Fibroblast of the aortic adventitia (primary cell): Measurements from ENCODE around the gene CDH20. TPM values are rescaled to one million over a fixed set of nuclear protein-coding genes. Genes with fewer than 3 reads are reported as not detected.
A peak's percentile ranks its signal among the peaks of the same experiment; 100 is the strongest.

Source experiments
- DNase-seq: peaks from one replicate; pipeline ENCODE4 v3.0.0-alpha.2; 2010; ENCODE audit warnings: low read depth
- H3K4me3 ChIP-seq: 2 replicates; pipeline ENCODE4 v1.5.1; 2011; ENCODE audit warnings: low read depth, mild to moderate bottlenecking, control low read depth, low read length, moderate library complexity
- CTCF ChIP-seq: IDR thresholded peaks from 2 replicates; pipeline ENCODE4 v1.5.1; 2011; ENCODE audit warnings: mild to moderate bottlenecking, low read length, control low read depth, inconsistent platforms; ENCODE audit not compliant: insufficient read depth
- total RNA-seq: library from RNA; depleted of rRNA; stranded (reverse); fragments of >200 nt; gene quantifications from 2 replicates; pipeline ENCODE4 v1.2.3, GENCODE V29; 2012; ENCODE audit warnings: low replicate concordance

Gene CDH20
- total RNA-seq, 1 donor: 0.09 TPM

- peak; percentile 25 for DNase-seq
- no peak for TF ChIP-seq CTCF
- H3K4me3 ChIP-seq: no peak overlapping the region
Measured at GRCh38 chr18:61572871-61573270, 239.6 kb downstream of the CDH20 start.

GRCh38 chr18:61574665-61575064 is 241.4 kb downstream of the CDH20 start:
- no peak overlapping the region for H3K4me3 ChIP-seq
- DNase-seq: no peak
- TF ChIP-seq CTCF: no peak

- DNase-seq: no peak
- TF ChIP-seq CTCF: no peak
- no peak overlapping the region for H3K4me3 ChIP-seq
Measured at GRCh38 chr18:61575419-61575818, 242.2 kb downstream of the CDH20 start.

- no peak for TF ChIP-seq CTCF
- no peak for DNase-seq
- H3K4me3 ChIP-seq: no peak overlapping the region
Measured at GRCh38 chr18:61578846-61579245, 245.6 kb downstream of the CDH20 start.

GRCh38 chr18:61579581-61579980 is 246.4 kb downstream of the CDH20 start:
- H3K4me3 ChIP-seq: no peak overlapping the region
- DNase-seq: no peak
- TF ChIP-seq CTCF: no peak

- DNase-seq: no peak
- no peak for TF ChIP-seq CTCF
- H3K4me3 ChIP-seq: no peak overlapping the region
Measured at GRCh38 chr18:61580046-61580445, 246.8 kb downstream of the CDH20 start.

GRCh38 chr18:61581578-61582201 is 248.5 kb downstream of the CDH20 start:
- peak overlapping the region; percentile 61 for H3K4me3 ChIP-seq
- DNase-seq: peak; percentile 60
- peak; percentile 98 for TF ChIP-seq CTCF
